NCI-H1048 (cell line): ENCODE data around the gene YAF2.
"Not testable (repeated sequence)": the region's sequence is repeated elsewhere in the genome, so short reads cannot be mapped to it uniquely, and the experiment has no call there.

Experiments
- DNase-seq: peaks from one replicate; lab custom pipeline; 2025; lab: John Stamatoyannopoulos, UW

Gene YAF2

DNA sequence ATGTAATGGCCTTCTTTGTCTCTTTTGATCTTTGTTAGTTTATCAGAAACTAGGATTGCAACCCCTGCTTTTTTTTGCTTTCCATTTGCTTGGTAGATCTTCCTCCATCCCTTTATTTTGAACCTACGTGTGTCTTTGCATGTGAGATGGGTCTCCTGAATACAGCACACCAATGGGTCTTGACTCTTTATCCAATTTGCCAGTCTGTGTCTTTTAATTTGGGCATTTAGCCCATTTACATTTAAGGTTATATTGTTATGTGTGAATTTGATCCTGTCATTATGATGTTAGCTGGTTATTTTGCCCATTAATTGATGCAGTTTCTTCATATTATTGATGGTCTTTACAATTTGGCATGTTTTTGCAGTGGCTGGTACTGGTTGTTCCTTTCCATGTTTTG, 14.6 kb upstream of the YAF2 start:
- DNase-seq: not testable (repeated sequence)

DNA sequence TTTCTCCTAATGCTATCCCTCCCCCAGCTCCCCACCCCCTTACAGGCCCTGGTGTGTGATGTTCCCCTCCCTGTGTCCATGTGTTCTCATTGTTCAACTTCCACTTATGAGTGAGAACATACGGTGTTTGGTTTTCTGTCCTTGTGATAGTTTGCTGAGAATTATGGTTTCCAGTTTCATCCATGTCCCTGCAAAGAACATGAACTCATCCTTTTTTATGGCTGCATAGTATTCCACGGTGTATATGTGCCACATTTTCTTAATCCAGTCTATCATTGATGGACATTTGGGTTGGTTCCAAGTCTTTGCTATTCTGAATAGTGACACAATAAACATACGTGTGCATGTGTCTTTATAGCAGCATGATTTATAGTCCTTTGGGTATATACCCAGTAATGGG, 11.0 kb upstream of the YAF2 start:
- not testable (repeated sequence) for DNase-seq

DNA sequence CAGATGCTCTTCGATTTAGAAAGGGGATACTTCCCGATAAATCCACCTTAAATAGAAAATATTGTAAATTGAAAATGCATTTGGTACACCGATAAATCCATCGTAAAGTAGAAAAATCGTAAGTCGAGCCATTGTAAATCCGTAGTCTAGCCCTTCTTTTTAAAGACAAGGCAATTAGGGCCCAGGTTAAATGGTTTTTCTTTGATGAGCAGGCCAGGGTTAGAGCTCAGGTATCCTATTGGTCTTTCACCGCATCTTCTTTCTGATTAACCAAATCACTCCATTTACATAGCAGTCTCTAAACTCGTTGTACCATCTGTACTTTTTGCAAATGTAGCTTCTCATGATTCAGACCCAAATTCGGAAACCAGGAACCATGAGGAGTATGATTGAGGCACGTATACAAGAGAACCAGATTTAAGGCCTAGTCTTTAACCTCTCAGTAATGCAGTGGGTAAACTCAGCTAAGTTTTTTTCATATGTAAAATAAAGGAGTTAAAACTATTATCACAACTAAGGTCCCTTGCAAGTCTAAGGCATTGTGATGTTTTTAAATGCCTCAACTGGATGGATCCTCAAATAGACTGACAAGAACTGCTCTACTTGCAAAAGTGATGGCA, 2.2 kb upstream of the YAF2 start:
- DNase-seq: no peak

DNA sequence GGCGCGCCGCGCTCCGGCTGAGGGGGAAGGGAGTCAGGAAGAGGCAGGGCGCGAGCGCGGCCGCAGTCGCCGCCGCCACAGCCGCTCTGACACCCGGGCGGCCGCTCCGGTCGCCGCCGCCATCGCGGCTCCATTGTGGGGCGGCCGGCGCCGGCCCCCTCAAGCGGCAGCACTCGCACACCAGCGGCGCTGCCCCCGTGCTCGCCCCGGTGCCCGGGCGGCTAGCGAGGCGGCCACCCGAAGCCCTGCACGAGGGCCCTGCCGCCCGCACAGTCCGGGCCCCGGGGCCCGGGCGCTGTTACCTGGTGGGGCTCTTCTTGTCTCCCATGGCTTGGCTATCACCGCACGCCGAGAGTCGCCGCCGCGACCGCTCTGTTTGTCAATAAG, 202 bp downstream of the YAF2 start:
- DNase-seq: no peak

DNA sequence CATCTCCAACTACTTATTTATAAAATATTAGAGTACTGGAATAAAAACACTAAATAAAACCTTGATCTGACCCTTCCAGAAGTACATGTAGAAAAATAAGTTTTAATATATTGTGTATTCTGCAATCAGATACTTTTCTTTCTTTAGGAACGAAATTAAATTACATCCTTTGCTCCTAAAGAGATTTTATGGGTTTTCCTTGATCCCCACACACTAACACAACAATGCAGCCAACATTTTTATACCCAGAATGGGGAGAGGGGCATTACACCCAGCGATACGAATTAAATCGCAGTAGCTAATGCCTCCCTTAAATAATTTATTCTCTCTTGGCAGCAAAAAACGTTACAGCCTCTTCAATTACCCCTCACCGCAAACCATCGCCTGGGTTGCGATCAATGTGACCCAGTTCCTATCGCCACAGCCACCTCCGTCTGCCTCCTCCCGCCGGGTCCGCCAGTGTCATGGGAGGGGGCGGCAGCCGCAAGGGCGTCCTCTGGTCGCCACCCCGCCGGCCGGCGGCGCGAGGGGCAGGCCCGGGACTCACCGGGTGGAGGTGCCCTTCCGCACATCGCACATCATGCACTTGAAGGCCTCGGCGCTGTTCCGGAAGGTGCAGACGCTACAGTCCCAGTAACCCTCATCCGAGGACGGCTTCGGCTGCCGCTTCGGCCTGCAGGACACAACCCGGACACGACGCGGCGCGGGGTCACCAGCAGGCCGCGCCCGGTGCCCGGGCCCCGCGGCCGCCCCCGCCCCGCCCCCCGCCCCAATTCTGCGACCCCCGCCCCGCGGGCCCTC, 796 bp downstream of the YAF2 start:
- DNase-seq: peak; percentile 32

DNA sequence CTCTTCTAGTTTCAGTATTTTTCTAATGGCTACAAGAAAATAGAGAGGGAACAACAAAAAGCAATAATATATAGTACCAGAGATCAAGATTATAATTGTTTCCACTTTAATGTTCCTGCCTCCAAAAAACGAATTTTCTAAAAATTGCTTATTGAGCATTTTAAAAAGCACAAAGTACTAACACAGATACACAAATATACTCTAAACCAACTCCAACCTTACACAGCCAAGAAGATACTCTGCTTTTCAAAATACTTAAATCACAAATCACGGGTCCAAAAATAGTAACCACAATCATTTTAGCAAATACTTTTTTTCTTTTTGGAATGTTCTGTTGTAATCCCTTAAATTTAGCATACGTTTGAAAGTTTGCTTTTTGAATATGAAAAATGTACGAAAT, 2.0 kb downstream of the YAF2 start:
- DNase-seq: no peak

DNA sequence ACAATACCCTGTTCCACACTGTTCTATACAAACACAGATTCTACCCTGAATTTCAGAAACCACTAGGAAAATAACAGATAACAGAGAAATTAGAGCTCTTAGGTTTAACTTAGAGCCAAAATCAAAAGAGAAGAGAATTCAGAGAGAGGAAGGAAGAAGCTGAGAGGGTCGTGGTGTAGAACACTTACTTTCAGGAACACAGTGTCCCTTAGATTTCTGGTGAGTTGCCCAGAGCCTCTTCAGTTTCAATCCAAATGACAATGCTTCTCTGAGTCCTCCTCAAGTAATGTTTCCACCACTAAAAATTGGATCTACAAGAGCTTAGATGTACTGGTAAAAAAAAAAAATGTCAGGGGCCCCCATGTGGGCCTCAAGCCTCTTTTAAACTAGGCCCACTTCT, 2.6 kb downstream of the YAF2 start:
- DNase-seq: no peak

DNA sequence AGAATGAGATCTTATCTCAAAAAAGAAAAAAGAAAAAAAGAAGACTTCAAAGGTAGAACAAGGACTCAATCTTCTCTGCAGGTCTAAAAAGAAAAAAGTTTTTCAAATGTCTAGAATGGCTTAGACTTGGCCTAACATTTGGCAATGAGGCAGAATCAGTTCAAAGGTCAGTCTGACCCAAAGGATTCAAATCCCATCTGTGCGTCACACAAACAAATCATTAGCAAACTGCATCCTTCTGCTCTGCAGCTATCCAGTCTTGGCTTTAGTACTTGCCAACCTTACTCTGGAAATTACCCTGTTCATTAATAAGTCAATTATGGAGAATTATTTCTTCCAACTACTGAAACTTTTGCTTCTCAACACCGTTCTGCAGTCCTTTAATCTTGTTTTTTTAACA, 3.1 kb downstream of the YAF2 start:
- DNase-seq: no peak

DNA sequence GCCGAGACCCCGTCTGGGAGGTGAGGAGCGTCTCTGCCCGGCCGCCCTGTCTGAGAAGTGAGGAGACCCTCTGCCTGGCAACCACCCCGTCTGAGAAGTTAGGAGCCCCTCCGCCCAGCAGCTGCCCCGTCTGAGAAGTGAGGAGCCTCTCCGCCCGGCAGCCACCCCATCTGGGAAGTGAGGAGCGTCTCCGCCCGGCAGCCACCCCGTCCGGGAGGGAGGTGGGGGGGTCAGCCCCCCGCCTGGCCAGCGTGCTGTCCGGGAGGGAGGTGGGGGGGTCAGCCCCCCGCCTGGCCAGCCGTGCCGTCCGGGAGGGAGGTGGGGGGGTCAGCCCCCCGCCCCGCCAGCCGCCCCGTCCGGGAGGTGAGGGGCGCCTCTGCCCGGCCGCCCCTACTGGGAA, 10.5 kb downstream of the YAF2 start:
- not testable (repeated sequence) for DNase-seq

DNA sequence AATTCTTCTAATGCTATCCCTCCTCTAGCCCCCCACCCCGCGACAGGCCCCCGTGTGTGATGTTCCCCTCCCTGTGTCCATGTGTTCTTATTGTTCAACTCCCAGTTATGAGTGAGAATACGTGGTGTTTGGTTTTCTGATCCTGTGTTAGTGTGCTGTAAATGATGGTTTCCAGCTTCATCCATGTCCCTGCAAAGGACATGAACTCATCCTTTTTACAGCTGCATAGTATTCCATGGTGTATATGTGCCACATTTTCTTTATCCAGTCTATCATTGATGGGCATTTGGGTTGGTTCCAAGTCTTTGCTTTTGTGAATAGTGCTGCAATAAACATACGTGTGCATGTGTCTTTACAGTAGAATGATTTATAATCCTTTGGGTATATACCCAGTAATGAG, 13.5 kb downstream of the YAF2 start:
- DNase-seq: not testable (repeated sequence)

DNA sequence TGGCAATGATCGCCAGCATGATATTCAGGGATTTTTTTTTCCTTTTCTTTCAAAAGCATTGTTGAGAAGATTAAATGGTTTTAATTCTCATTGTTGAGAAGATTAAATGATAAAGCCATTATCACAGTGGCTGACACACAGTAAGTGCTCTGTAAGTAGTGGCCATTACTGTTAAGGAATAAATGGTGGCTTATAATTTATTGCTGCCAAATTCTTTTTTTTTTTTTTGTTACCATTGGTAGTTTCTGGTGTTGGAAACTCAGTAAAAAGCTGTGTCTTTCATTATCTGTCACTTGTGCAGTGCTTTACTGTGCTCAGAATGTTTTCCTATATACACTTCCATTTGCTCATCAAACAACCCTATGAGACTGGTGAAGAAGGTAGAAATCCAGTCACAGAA, 15.3 kb downstream of the YAF2 start:
- no peak for DNase-seq

DNA sequence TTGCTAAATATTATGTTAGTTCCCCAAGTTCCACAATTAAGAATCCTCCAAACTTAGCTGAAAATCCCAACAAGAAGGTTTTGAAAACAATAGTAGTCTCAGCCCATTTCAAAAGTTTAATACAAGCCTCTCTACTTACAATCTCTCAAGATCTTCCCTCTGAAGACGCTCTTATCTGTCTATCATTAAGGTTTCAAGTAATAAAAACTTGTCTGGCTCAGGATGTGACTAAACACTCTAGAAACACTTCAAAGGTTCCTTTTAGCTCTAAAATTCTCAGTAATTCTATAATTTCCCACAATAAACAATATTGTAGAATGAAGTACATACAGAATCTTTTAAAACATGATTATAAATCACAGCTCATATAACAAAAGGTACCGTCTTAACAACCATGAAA, 16.3 kb downstream of the YAF2 start:
- DNase-seq: no peak

DNA sequence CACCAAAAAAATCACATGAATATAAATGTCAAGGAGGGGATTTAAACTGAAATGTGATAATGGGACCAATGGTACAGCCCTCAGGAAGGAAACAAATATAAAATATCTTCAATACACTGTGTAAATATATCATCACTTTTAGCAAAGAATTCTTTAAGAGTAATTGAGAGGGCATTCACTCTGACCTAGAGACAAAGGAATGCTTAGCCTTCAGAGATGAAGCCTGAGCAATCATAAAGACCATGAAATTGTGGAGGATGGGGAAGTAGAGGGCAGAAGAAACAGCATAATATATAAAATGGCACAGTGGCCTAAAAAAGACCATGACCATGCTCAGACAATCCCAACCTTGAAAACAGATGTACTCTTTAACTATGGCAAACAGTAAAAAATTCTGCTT, 20.4 kb downstream of the YAF2 start:
- DNase-seq: no peak

DNA sequence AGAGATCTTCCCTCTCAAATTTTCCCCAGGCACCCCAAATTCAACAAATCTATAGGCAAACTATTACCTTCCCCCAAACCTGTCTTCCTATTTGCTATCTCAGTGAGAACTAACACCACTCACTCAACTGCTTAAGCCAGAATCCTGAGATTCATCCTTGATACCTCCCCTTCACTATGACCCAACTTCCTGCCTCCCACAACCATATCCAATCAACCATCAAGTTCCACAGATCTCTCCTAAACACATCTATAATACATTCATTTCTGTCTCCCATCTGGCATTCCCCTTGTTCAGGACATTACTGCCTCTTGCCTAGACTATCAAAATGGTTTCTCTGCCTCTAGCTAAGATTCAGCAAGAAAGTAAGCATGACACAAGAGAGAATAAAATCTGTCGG, 21.3 kb downstream of the YAF2 start:
- no peak for DNase-seq

DNA sequence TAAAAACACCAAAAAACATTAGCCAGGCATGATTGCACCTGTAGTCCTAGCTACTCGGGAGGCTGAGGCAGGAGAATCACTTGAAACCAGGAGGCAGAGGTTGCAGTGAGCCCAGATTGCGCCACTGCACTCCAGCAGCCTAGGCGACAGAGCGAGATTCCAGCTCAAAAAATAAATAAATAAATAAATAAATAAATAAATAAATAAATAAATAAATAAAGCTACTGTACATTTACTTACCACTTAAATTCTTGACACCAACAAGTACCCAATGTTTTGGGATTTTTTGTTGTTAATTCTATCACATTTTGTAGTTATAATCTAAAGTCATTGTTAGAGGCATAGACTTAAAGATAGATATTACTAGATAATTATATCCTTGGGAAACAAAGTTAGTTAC, 22.3 kb downstream of the YAF2 start:
- DNase-seq: not testable (repeated sequence)

DNA sequence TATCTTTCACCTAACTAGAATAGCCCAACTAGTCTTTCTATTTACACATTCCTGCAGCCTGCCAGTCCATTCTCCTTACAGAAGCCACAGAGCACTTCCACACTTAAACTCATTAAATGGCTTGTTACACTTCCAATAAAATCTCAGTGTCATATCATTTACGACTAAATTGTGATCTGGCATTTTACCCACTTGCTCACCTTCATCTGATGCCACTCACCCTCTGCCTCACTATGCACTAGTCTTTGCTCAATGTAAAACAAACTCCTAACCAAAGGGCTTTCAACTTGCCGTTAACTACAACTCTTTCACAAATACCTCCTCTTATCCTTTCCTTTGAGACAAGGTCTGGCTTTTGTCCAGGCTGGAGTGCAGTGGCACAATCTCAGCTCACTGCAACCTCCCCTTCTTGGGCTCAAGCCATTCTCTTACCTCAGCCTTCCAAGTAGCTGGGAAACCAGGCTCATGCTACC, 24.1 kb downstream of the YAF2 start:
- no peak for DNase-seq

DNA sequence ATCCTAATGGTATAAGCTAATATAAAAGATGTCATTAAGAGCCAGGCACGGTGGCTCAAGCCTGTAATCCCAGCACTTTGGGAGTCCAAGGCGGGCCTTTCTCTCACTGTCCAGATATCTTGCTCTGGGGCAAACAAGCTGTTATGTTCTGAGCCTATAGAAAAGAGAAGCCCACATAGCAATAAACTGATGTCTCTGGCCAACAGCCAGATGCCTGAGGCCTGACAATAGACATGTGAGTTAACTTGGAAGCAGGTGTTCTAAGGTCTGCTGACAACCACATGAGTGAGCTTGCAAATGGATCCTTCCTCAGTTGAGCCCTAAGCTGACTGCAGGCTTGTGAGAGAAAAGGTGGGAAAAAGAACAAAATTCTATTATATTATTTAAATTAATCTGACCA, 25.0 kb downstream of the YAF2 start:
- no peak for DNase-seq

DNA sequence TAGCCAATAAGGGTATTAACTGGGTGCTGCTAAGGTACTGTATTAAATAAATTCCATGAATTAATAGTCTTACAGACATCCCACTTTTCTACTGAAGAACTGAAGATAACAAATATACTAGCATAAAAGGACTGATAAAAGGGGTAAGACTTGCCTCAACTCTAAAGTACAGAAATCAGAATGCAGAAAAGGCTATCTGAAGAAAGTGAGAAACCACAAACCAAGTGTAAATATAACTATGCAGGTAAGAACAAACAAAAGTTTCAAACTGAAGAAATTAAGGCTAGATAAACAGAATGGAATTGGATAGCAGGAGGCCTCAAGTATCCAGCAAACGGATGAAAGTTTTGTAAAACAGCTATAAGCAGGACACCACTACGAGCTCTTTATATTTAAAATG, 29.5 kb downstream of the YAF2 start:
- DNase-seq: no peak

DNA sequence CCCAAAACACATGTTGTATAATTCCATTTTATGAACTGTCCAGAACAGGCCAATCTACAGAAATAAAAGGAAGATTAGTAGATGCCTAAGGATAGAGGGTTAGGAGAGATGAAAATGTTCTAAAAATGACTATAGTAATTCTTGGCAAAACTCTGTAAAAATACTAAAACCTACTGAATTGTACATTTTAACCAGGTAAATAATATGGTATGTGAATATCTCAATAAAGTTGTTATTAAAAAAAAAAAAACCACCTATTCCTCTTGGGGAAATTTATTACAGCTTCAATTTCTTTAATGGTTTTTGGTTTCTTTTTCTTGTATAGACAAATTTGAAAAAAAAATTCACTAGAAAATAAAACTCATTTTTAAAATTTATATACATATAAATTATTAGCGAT, 33.2 kb downstream of the YAF2 start:
- no peak for DNase-seq

DNA sequence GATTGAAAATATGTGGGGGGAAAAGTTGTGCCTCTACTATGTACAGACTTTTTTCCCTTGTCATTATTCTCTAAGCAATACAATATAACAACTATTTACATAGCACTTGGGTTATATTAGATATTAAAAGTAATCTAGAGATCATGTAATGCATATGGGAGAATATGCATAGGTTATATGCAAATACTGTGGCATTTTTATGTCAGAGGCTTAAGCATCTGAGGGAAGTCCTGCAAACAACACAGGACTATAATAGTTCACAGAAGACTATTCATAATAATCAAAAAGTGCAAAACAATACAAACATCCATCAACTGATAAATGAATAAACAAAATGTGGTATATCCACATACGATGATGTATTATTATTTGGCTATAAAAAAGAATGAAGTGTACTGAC, 33.7 kb downstream of the YAF2 start:
- no peak for DNase-seq

DNA sequence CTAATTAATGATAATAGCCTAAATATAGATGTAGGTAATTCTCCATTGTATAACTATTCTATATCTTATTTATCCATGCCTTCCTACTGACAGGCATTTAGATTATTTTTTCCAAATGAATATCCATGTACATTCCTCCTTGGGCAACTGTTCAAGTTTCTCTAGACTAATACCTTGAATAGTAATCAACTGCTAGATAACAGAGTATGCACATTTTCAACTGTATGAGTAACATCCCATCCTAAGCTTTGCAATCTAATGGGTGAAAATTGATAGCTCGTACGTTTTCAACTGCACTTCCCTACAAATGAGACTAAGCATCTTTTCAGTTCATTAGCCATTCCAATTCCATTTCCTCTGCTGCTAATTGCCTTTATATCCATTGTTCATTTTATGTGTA, 37.0 kb downstream of the YAF2 start:
- no peak for DNase-seq

DNA sequence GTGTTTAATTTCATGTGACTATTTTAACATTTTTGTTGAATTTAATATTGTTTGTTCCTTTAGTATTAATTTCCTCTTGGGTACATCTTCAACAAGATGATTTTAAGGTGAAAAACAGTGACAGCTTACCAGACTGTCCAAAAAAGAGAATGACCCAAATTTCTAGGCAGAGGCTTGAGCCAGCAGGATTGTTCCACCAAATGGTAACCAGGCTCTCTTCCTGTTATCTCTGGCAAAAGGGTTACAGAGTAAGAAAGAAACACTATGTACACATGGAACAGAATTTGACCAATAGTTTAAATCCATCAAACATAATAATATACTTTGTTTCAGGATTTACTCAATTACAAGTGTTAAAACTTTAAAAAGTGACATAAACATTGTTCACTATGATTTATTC, 39.0 kb downstream of the YAF2 start:
- DNase-seq: no peak

DNA sequence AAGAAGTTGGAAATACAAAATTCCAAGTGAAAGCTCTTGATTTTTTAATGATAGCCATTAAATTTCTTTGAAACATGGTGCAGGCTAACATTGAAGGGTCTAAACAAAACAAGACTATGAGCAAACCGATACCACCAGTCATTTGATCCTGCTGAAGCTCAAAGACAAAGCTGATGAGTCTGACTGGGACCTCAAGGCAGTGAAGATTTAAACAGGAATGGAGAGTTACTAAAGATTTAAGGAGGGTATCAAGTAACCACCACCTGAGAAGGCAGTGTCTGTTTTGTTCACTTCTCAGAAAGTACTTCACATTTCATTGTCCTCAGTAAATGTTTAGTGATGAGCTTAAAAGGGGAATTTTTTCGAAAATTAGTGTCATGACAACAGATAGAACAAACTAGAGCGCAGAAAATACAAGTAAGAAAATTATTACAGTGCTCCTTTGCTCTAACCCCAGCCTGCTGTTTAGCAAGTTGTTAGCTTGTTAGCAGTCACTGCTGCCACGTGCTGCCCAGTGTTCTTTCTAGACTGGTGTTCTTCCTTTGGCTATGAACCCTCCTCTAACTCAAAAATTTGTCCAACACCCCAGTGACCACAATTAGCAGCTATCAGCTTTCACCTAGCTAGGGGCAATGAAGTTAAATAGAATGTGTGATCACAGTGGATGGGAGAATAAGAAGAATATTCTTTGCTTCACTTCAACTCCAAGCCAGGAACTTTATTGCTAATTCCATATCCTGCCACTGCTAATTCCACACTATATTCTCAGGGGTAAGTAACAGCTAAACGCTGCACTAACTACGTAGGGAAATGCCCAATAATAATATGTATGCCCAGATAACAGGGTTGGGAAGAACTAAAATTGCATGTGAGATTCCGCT, 41.1 kb downstream of the YAF2 start:
- DNase-seq: no peak
